Measurements from ENCODE around the gene PUDP. TPM values are rescaled to one million over a fixed set of nuclear protein-coding genes. Genes with fewer than 3 reads are reported as not detected.

The PUDP gene
- total and polyA plus RNA-seq, 10 donors: 9.2 to 27.2 (median 21.1) TPM

GRCh38 chrX:7112071-7112470 lies 35.9 kb downstream of the PUDP start:
- no peaks in the 10 kb centered on the region for H3K9me3 ChIP-seq
- intact Hi-C loops (cut with DNase I; ENCODE audit: low total_unique reads): no loop called here
- no peak overlapping the region for H3K4me3 ChIP-seq
- DNase-seq: no peak
- H3K27ac ChIP-seq: no peak overlapping the region
- 94 to 97% (median 96%) methylated on average over 7 of the region's 7 CpGs for WGBS, 5 donors
- peaks cover 0 to 11% (median 0%) of the 10 kb centered on the region in 6 donors for H3K36me3 ChIP-seq
- peaks cover 11 to 34% (median 19%) of the 10 kb centered on the region in 6 donors for H3K4me1 ChIP-seq
- H3K27me3 ChIP-seq (replicated peaks in 1 of 7): no peaks in the 10 kb centered on the region
- TF ChIP-seq CTCF (IDR thresholded peaks at IDR 0.05 in 8 of 11, conservative IDR thresholded peaks at IDR 0.05 in 3 of 11) (no peak), POLR2AphosphoS5 (IDR thresholded peaks at IDR 0.05) (no peak), POLR2A (IDR thresholded peaks at IDR 0.05) (no peak)

DNA sequence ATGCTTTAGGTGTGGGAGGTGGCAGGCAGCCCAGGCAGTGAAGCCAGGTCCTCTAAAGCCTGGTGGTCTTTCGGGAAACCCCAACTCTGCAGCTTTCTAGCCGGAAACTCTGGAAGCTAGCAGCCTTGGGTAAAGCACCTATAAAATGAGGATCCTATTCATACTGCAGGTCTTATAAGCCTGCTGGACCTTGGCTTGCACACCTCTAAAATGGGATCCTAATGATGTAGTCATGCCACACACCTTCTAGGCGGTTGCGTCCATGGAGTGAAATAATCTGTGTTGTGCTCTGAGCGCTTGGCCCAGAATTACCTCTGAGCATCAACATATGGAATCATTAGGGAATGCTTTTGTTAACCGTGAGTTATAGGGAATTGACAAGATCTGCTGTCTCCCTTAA lies 36.4 kb downstream of the PUDP start:
- Histone ChIP-seq H3K27ac (peak overlapping the region in 2 of 8 donors; percentile 42 to 55), H3K27me3 (replicated peaks in 1 of 7) (no peaks in the 10 kb centered on the region), H3K9me3 (no peaks in the 10 kb centered on the region), H3K36me3 (peaks cover 0 to 6% (median 0%) of the 10 kb centered on the region in 6 donors), H3K4me3 (no peak overlapping the region), H3K4me1 (peaks cover 11 to 34% (median 19%) of the 10 kb centered on the region in 6 donors)
- no peak for TF ChIP-seq POLR2AphosphoS5 (IDR thresholded peaks at IDR 0.05)
- TF ChIP-seq POLR2A (IDR thresholded peaks at IDR 0.05): no peak
- TF ChIP-seq CTCF (IDR thresholded peaks at IDR 0.05 in 8 of 11, conservative IDR thresholded peaks at IDR 0.05 in 3 of 11): no peak
- WGBS, 5 donors: 85 to 94% (median 92%) methylated on average over 6 of the region's 6 CpGs
- intact Hi-C loops (cut with DNase I; ENCODE audit: low total_unique reads): no loop called here
- DNase-seq: no peak

- peaks cover 0 to 7% (median 0%) of the 10 kb centered on the region in 6 donors for H3K36me3 ChIP-seq
- WGBS, 5 donors: 25 to 35% (median 33%) methylated on average over 4 to 5 of the region's 5 CpGs
Measured at GRCh38 chrX:7110821-7111276, 37.1 kb downstream of the PUDP start.

More at GRCh38 chrX:7110821-7111276, 37.1 kb downstream of the PUDP start:
- DNase-seq: no peak
- H3K27me3 ChIP-seq (replicated peaks in 1 of 7): no peaks in the 10 kb centered on the region
- H3K4me3 ChIP-seq: no peak overlapping the region
- peak in 1 of 3 donors; percentile 13 for TF ChIP-seq POLR2AphosphoS5 (IDR thresholded peaks at IDR 0.05)
- TF ChIP-seq CTCF (IDR thresholded peaks at IDR 0.05 in 8 of 11, conservative IDR thresholded peaks at IDR 0.05 in 3 of 11): no peak
- no peak for TF ChIP-seq POLR2A (IDR thresholded peaks at IDR 0.05)
- no peaks in the 10 kb centered on the region for H3K9me3 ChIP-seq
- H3K27ac ChIP-seq: peak overlapping the region in 5 of 8 donors; percentile 6 to 62 (median 53)
- intact Hi-C loops (cut with DNase I; ENCODE audit: low total_unique reads): no loop called here
- H3K4me1 ChIP-seq: peaks cover 11 to 34% (median 19%) of the 10 kb centered on the region in 6 donors

All from spleen (tissue), 11 donors.